GM19023 (cell line): ENCODE results near the gene TEX48.

Source experiments
- ATAC-seq: cut with Tn5 transposase; IDR thresholded peaks from one replicate; pipeline ENCODE4 v1.9.1; 2021; ENCODE audit warnings: mild to moderate bottlenecking, moderate library complexity; ENCODE audit not compliant: unreplicated experiment

TEX48 gene

DNA sequence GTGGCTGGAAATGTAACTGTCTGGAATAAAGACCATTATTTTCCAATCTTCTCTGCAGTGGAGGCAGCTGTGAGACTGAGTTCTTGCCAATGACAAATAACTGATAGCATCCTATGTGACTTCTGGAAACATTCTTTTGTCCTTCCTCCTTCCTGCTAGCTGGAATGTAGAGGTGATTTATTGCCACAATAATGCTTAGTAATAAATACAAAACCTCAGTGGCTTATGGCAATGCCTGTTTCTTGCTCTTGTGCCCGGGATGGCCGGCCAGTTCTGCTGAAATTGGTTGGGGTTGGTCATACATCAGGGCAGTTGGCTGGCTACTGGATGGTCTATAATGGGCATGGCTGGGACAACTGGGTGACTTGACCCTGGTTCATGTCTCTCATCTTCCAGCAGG lies 12.2 kb upstream of the TEX48 start:
- no peak for ATAC-seq

DNA sequence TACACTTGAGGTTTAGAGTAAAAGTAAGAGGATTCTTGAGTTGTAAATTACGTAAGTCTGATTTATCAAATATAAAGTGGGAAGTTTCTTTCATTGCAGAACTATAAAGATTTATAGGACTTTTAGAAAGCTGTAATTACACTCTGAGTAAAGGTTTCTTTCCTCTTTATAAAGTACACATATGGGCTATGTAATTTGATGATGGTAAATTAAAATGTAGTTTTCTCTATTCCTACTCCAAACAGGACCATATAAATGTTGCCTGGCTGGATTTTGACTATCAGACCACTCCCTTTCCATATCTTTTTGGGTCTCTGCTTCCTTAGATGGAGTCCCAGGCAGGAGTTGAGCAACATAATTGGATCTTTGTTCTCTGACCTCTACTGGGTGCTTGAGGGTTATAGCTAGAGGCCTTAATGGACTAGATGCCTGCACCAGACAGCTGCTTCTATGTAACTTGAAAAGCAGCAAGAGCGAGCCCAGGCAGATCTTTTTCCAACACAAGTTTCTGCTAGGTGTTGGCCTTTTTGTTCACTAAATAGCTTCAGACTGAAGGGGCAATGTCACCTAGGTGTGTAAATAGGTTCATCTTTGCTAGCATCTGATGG lies 11.4 kb upstream of the TEX48 start:
- no peak for ATAC-seq

GRCh38 chr9:114691956-114692295 lies 9.9 kb upstream of the TEX48 start:
- no peak for ATAC-seq

GRCh38 chr9:114691046-114691955 lies 9.3 kb upstream of the TEX48 start:
- ATAC-seq, result peak; percentile 51

DNA sequence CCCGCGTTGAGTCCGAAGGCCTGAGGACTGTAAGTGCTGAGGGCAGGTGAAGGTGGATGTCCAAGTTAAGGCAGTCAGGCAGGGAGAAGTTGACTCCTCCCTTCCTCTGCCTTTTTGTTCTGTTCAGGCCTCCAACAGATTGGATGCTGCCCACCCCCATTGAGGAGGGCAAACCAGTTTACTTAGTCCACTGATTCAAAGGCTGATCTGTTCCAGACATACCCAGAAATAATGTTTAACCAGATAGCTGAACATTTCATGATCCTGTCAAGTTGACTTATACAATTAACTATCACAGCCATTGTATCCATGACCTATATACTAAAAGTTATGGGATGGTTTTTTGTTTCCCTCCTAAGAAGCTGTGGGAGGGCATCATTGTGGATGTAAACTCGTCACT lies 8.3 kb upstream of the TEX48 start:
- no peak for ATAC-seq

DNA sequence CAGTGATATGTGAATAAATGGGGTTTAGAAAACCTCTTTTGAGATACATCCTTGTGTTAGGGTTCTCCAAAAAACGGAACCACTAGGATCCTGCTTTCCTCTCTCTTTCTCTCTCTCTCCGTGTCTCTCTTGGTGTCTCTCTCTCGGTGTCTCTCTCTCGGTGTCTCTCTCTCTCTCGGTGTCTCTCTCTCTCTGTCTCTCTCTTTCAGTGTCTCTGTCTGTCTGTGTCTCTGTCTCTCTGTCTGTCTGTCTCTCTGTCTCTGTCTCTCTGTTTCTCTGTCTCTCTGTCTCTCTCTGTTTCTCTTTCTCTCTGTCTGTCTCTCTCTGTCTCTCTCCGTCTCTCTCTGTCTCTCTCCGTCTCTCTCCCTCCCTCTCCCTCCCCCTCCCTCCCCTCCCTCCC lies 7.8 kb upstream of the TEX48 start:
- ATAC-seq, result no peak

DNA sequence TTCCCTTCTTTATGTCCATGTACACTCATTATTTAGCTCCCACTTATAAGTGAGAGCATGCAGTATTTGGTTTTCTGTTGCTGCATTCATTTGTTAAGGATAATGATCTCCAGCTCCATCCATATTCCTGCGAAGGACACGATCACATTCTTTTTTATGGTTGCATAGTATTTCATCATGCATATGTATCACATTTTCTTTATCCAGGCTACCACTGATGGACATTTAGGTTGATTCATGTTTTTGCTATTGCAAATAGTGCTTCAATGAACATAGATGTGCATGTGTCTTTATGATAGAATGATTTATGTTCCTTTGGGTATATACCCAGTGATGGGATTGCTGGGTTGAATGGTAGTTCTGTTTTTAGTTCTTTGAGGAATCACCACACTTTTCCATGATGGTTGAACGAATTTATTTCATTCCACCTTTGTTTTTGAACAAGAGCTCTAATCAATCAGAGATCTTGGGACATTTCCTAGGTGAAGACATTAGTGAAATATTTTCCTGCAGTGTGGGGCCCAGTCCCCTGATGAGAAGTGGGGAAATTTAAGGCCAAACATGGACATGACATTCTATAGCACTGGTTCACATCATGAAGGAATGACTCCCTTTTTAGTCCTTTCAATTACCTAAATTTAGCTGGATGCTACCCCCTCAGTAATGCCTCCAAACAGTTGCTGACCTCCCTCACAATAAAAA lies 7.1 kb upstream of the TEX48 start:
- no peak for ATAC-seq

- ATAC-seq, result no peak
Observed at GRCh38 chr9:114688379-114688778, 6.4 kb upstream of the TEX48 start.

GRCh38 chr9:114687034-114687433 lies 5.0 kb upstream of the TEX48 start:
- no peak for ATAC-seq

GRCh38 chr9:114685951-114686350 lies 4.0 kb upstream of the TEX48 start:
- no peak for ATAC-seq

DNA sequence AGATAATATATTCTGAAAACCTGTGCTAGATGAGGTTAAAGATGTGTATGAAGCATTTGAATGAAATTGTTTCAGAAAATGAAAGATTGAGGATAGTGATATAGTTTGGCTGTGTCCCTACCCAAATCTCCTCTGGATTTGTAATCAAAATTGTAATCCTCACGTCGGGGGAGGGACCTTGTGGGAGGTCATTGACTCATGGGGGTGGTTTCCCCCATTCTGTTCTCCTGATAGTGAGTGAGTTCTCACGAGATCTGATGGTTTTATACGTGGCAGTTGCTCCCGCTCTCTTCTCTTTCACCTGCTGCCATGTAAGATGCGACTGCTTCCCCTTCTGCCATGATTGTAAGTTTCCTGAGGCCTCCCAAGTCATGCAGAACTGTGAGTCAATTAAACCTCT lies 2.0 kb upstream of the TEX48 start:
- no peak for ATAC-seq

GRCh38 chr9:114682846-114683245 lies 854 bp upstream of the TEX48 start:
- ATAC-seq, result no peak

GRCh38 chr9:114680259-114681001 lies 1.6 kb downstream of the TEX48 start:
- ATAC-seq, result no peak

DNA sequence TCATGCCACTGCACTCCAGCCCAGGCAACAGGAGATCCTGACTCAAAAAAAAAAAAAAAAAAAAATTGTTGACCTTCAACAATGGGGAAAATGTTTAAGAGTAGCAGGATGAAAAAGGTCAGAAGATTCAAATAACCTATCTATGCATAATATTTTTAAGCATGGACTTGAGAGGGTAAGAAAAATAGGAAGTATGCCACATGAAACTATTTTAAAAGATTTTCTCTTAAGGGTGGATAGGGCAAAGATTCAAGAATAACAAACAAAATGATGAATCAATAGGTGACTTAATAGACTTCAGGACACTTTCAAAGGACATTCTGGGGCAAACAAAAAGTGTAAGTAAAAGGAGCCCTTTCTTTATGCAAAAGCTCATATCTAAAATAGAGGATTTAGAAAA lies 3.2 kb downstream of the TEX48 start:
- no peak for ATAC-seq

- no peak for ATAC-seq
Observed at GRCh38 chr9:114678130-114678529, 3.9 kb downstream of the TEX48 start.

DNA sequence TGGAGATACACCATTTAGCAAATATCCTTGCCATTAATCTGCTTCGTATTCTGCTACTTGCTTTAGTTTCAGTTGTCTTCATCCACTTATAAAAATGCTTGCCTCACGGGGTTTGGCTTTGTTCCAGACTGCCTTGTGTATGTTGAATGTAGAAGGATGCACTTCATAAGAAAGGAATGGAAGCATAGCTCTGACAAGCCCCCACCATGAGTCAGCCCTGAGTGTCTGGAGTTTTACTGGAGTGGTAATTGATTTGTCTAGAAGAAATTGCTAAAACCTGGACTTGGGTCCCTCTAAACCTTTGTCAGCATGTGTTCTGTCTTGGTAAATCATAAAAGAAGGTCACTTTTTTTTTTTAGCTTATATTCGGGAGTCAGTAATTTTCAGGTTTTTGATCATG lies 4.6 kb downstream of the TEX48 start:
- no peak for ATAC-seq

DNA sequence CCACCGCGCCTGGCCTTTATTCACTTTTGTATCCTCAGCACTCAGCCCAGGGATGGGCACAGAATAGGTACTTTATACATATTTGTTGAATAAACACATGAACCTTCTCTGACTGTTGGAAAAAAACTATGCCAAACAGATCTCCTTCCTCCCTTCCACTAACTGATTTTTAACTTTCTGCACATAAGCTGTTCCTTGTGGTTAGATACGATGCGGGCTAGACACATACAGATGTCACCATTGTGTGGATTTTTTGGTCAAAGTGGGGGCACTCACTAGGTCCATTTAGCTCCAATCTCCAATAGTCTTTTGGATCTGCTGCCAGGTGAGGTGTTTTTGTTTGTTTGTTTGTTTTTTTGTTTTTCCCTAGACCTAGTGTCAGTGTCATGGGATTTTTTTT lies 5.1 kb downstream of the TEX48 start:
- ATAC-seq, result no peak

- no peak for ATAC-seq
Observed at GRCh38 chr9:114674798-114675540, 7.0 kb downstream of the TEX48 start.

DNA sequence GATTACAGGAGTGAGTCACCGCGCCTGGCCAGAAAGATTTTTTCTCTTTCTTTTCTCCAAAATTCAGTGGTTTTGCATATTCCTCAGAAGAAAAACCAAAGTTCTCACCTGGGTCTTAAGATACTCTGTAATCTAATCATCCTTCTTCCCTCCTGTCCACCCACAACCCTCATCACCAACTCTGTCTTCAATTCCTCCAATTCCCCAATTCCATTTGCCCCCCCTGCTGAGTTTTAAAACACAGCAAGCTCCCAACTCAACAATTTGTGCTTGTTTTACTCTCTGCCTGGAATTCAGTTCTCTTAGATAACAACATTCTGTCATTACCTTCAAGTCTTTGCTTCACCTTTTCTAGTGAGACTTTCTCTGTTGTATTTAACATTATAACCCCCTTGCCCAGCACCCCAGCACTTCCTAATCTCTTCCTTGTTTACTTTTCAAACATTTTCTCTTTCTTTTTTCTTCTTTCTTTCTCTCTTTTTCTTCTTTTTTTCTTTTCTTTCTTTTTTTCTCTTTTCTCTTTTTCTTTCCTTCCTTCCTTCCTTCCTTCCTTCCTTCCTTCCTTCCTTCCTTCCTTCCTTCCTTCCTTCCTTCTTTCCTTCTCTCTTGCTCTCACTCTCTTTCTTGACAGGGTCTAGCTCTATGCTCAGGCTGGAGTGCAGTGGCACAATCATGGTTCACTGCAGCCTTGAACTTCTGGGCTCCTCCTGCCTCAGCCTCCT lies 7.8 kb downstream of the TEX48 start:
- no peak for ATAC-seq

GRCh38 chr9:114671605-114672004 lies 10.4 kb downstream of the TEX48 start:
- no peak for ATAC-seq
